Measurements from ENCODE around the gene ALDOB. TPM values are rescaled to one million over a fixed set of nuclear protein-coding genes. Genes with fewer than 3 reads are reported as not detected.

ALDOB gene
- total and polyA plus RNA-seq, 2 of the 13 experiments (the other 11 are each of a cell fraction or from before 2014, with no cell fraction given) = 0.29 to 0.97 TPM

DNA sequence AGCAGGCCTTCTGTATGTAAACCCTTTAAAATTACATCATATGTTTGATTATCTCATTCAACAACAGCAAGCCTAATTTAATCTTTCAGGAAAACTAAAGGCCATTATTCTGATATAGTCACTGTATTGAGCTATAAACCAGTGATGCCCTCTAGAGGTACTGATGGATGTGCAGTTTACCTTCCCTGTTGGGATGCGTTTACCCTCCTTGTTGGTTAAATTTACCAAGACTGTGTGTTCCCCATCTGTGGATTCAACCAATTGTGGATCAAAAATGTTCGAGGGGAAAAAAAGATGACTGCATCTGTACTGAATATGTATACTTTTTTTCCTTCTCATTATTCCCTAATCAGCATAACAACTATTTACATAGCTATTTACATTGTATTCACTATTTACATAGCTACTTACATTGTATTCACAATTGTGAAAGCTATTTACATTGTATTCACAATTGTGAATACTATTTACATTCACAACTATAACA is 47.0 kb downstream of the ALDOB start (continued):
- TF ChIP-seq, protein P1, sequence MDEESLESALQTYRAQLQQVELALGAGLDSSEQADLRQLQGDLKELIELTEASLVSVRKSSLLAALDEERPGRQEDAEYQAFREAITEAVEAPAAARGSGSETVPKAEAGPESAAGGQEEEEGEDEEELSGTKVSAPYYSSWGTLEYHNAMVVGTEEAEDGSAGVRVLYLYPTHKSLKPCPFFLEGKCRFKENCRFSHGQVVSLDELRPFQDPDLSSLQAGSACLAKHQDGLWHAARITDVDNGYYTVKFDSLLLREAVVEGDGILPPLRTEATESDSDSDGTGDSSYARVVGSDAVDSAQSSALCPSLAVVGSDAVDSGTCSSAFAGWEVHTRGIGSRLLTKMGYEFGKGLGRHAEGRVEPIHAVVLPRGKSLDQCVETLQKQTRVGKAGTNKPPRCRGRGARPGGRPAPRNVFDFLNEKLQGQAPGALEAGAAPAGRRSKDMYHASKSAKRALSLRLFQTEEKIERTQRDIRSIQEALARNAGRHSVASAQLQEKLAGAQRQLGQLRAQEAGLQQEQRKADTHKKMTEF (CRISPR knock-in tag; IDR thresholded peaks at IDR 0.05) = peak; percentile 22; the same call in 1 of the 2 replicates
- TF ChIP-seq ZNF124 (CRISPR knock-in tag; IDR thresholded peaks at IDR 0.05) = peak; percentile 50; the same call in 1 of the 2 replicates
- TF ChIP-seq FOXP1 (IDR thresholded peaks at IDR 0.05) = peak; percentile 89
- peak; percentile 72 for TF ChIP-seq FOXP1 (CRISPR knock-in tag; IDR thresholded peaks at IDR 0.05)
- 0 out of 3 replicates have a peak, but pooled peaks have one; percentile 21 for TF ChIP-seq MXI1 (IDR thresholded peaks at IDR 0.05; ENCODE audit: borderline replicate concordance, low read depth, low read length)
- peak; percentile 55; the same call in 1 of the 2 replicates for TF ChIP-seq NCOA2 (CRISPR knock-in tag; IDR thresholded peaks at IDR 0.05)
- TF ChIP-seq, protein P2, sequence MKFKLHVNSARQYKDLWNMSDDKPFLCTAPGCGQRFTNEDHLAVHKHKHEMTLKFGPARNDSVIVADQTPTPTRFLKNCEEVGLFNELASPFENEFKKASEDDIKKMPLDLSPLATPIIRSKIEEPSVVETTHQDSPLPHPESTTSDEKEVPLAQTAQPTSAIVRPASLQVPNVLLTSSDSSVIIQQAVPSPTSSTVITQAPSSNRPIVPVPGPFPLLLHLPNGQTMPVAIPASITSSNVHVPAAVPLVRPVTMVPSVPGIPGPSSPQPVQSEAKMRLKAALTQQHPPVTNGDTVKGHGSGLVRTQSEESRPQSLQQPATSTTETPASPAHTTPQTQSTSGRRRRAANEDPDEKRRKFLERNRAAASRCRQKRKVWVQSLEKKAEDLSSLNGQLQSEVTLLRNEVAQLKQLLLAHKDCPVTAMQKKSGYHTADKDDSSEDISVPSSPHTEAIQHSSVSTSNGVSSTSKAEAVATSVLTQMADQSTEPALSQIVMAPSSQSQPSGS (CRISPR knock-in tag; IDR thresholded peaks at IDR 0.05) = peak; percentile 60; the same call in 1 of the 2 replicates

DNA sequence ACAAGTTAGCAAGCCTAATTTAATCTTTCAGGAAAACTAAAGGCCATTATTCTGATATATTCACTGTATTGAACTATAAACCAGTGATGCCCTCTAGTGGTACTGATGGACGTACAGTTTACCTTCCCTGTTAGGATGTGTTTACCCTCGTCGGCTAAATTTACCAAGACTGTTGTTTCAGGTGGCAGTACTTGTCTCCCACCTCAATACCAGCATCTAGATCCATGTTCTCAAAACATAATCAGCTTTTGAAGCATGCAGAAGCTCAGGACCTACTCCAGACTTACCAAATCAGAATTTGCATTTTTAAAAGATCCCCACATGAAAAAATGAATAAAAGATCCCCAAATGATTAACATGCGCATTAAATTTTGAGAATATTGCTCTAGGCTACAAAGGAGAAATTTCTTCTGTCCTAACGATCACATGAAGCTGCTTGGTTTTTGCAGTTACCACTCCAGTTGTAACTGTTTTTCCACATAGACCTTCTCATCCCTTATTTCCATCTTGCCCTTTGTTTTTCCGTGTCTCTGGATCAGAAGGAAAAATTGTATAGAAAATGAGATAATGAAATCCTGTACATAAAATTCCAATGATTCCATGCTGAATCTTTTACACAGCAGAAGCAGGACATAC is 47.6 kb downstream of the ALDOB start:
- POLR2A ChIA-PET = interaction anchor here (0.7 to 2.3 kb wide), 11 partner anchors 11 to 76 kb away, joined by 3 to 38 read pairs (median 9); partner anchors contain the start of genes MRPL50 and ZNF189
- no peak overlapping the region for H3K4me3 ChIP-seq (replicated peaks in 1 of 3; ENCODE audit: insufficient read depth in 1 of 3, low read depth in 2 of 3, low read length in 3 of 3)
- H3K27ac ChIP-seq (ENCODE audit: extremely low read length, insufficient read depth, low read length) = peak overlapping the region; percentile 41
- in situ Hi-C loops (cut with HindIII; ENCODE audit: extremely low pct_ligation_motif_present, low pct_unique_long_range_greater_than_20kb) = loop anchor here (5.0 kb wide), 1 partner anchor 66 kb away; no protein-coding TSS in a partner anchor
- H3K27me3 ChIP-seq (ENCODE audit: control insufficient read depth in 1 of 2, insufficient read depth in 2 of 2, low read length in 2 of 2) = no peaks in the 10 kb centered on the region
- CTCF ChIA-PET (ENCODE audit: low intra/inter-chr PET ratio, low total read pairs) = interaction anchor here (0.6 to 4.3 kb wide), 7 partner anchors 69 to 269 kb away, joined by 3 to 65 read pairs (median 9); no protein-coding TSS in a partner anchor
- intact Hi-C loops (cut with micrococcal nuclease; ENCODE audit: unreplicated experiment) = loop anchor here (1.0 to 2.0 kb wide), 10 partner anchors 21 to 787 kb away; no protein-coding TSS in a partner anchor
- H3K36me3 ChIP-seq (replicated peaks in 1 of 2; ENCODE audit: control insufficient read depth in 1 of 2, insufficient read depth in 2 of 2, low read length in 2 of 2) = peaks cover 7 to 26% of the 10 kb centered on the region in 2 experiments; a peak in 2 of 5 replicates
- DNase-seq (ENCODE audit: low spot score) (peak; percentile 86), ATAC-seq (peak; percentile 97), FAIRE-seq (peak; percentile 69)
- peaks cover 3% of the 10 kb centered on the region; the same call in 1 of the 2 replicates for H4K20me1 ChIP-seq (ENCODE audit: insufficient read depth, low read length)
- no peak overlapping the region for H3K4me2 ChIP-seq (ENCODE audit: low read depth, low read length)
- no peak overlapping the region for H3K9ac ChIP-seq (ENCODE audit: insufficient read depth, low read depth, low read length)
- H3K4me1 ChIP-seq (ENCODE audit: insufficient read depth, low read length) = peaks cover 81% of the 10 kb centered on the region
- peaks cover 15% of the 10 kb centered on the region for H3K9me3 ChIP-seq (ENCODE audit: low read length)
- BruUV-seq (replicated peaks) = no TSS peak
- H3K79me2 ChIP-seq (ENCODE audit: insufficient read depth, low read length) = peaks cover 26% of the 10 kb centered on the region
- H2AFZ ChIP-seq (ENCODE audit: low read length) = no peak overlapping the region
- 45% methylated on average over 6 of the region's 6 CpGs for WGBS (ENCODE audit: low lambda C conversion rate)
- TF ChIP-seq, protein P3, sequence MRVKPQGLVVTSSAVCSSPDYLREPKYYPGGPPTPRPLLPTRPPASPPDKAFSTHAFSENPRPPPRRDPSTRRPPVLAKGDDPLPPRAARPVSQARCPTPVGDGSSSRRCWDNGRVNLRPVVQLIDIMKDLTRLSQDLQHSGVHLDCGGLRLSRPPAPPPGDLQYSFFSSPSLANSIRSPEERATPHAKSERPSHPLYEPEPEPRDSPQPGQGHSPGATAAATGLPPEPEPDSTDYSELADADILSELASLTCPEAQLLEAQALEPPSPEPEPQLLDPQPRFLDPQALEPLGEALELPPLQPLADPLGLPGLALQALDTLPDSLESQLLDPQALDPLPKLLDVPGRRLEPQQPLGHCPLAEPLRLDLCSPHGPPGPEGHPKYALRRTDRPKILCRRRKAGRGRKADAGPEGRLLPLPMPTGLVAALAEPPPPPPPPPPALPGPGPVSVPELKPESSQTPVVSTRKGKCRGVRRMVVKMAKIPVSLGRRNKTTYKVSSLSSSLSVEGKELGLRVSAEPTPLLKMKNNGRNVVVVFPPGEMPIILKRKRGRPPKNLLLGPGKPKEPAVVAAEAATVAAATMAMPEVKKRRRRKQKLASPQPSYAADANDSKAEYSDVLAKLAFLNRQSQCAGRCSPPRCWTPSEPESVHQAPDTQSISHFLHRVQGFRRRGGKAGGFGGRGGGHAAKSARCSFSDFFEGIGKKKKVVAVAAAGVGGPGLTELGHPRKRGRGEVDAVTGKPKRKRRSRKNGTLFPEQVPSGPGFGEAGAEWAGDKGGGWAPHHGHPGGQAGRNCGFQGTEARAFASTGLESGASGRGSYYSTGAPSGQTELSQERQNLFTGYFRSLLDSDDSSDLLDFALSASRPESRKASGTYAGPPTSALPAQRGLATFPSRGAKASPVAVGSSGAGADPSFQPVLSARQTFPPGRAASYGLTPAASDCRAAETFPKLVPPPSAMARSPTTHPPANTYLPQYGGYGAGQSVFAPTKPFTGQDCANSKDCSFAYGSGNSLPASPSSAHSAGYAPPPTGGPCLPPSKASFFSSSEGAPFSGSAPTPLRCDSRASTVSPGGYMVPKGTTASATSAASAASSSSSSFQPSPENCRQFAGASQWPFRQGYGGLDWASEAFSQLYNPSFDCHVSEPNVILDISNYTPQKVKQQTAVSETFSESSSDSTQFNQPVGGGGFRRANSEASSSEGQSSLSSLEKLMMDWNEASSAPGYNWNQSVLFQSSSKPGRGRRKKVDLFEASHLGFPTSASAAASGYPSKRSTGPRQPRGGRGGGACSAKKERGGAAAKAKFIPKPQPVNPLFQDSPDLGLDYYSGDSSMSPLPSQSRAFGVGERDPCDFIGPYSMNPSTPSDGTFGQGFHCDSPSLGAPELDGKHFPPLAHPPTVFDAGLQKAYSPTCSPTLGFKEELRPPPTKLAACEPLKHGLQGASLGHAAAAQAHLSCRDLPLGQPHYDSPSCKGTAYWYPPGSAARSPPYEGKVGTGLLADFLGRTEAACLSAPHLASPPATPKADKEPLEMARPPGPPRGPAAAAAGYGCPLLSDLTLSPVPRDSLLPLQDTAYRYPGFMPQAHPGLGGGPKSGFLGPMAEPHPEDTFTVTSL (CRISPR knock-in tag; IDR thresholded peaks at IDR 0.05; ENCODE audit: borderline replicate concordance) = peak; percentile 74; the same call in 1 of the 2 replicates
- TF ChIP-seq PTBP1 (IDR thresholded peaks at IDR 0.05; ENCODE audit: low read depth, low read length, poor library complexity, severe bottlenecking) = no peak
- peak; percentile 81 for TF ChIP-seq RAD21 (CRISPR knock-in tag; IDR thresholded peaks at IDR 0.05)
- peak; percentile 77; the same call in 1 of the 2 replicates for TF ChIP-seq FOXJ3 (CRISPR knock-in tag; IDR thresholded peaks at IDR 0.05; ENCODE audit: borderline replicate concordance)
- TF ChIP-seq, protein P4, sequence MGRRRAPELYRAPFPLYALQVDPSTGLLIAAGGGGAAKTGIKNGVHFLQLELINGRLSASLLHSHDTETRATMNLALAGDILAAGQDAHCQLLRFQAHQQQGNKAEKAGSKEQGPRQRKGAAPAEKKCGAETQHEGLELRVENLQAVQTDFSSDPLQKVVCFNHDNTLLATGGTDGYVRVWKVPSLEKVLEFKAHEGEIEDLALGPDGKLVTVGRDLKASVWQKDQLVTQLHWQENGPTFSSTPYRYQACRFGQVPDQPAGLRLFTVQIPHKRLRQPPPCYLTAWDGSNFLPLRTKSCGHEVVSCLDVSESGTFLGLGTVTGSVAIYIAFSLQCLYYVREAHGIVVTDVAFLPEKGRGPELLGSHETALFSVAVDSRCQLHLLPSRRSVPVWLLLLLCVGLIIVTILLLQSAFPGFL (CRISPR knock-in tag; IDR thresholded peaks at IDR 0.05) = no peak
